ENCODE results near the gene CERS1.

Gene CERS1

DNA sequence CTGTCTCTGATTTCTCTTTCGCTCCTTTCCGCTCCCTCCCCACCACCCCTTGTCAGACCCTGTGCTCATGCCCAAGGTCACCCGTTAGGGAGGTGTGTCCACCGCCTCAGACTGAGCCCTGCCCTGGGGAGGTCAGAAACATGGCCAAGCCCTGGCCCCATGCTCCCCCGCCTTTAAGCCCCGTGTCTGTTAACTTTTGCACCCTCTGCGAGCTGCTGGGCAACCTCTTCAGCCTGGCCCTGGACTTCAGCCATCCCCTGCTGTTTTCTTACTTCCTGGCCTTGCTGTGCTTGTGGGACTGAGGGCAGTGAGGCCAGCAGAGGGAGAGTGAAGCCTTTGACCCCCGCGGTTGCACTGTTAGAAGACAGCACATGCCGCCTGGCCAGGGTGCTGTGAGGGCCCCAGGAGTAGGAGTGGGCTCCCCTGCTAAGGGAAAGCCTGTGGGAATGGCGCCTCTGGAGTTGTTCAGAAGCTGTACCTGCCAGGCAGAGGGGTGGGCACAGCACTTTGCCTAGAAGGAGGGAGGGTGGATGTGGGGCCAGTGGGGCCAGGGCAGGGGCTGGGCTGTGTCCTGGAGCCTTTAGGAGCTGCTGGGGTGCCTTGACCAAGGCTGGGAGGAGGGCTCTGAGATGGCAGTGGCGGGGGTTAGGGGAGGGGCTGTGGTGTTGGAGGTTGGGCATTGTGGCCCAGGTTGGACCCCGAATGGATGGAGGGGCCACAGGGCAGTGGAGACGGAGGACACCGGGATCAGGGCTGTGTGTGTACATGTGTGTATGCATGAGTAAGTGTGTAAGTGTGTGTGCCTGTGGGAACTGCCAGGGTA lies 56.3 kb downstream of the CERS1 start:
- no peak for DNase-seq (ENCODE audit: low read depth in 2 of 2)

DNA sequence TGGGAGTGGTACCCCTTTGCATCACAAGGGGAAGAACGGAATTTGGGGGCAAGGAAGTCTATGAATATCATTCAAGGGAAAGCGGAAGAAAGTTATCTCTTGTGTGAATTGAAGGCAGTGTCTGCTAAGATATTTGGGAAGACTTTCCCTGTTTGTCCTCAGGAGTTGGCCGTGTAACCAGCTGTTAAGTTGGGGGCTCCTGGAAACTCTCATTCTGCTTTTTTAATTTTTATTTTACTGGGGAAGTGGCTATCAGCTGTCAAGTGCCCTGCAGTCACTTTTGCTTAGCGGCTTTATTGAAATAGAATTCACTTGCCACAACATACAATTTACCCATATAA lies 61.3 kb downstream of the CERS1 start:
- no peak for DNase-seq (ENCODE audit: low read depth in 2 of 2)

DNA sequence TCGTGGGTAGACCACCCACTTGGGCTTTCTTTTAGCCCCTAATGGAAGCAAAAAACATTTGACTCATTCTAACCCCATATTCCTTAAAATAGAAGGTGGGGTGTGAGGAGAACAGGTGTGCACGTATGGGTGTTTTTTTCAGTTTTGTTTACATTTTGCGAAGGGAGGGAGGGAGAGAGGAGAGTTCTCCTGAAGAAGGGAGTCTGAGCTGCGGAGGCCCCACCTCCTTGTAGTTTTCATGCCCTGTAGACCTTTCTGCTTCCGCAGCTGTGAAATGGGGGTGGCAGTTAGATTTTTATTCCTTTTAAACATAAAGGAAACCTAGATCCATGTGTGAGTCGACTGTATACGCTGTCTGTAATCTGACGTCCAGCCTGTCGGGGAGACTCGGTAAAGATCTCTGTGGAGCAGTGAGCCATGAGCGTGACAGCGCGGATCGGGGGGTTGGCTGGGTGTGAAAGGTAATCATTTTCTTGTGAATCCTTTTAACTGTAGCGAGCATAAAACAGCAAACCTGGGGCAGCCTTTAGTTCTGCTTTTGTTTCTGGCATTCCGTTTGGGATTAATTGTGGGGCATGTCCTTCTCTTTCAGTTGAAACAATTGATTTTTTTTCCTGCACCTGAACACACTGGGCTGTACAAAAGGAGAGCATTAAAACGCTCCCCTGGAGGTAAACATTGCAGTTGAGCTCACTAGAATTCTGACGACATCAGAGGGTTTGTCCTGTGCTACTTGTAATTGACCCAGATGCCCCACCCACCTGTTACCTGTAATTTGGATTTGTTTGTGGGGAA lies 61.9 kb downstream of the CERS1 start:
- no peak for DNase-seq (ENCODE audit: low read depth in 2 of 2)

DNA sequence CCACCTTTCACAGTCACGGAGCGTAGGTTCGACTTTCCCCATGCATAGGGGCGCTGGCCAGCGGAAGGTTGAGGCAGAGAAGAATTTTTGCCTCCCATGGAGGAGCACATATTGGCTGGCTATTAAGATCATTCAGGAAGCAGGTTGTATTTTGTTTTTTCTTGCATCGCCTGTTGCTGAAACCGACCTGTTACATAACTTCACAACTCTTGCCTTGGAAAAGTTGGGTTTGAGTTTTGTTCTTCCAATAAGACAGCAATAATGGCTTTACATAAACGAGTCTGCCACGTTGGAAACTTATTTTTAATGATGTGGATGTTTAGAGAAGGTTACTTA lies 62.8 kb downstream of the CERS1 start:
- no peak for DNase-seq (ENCODE audit: low read depth in 2 of 2)

DNA sequence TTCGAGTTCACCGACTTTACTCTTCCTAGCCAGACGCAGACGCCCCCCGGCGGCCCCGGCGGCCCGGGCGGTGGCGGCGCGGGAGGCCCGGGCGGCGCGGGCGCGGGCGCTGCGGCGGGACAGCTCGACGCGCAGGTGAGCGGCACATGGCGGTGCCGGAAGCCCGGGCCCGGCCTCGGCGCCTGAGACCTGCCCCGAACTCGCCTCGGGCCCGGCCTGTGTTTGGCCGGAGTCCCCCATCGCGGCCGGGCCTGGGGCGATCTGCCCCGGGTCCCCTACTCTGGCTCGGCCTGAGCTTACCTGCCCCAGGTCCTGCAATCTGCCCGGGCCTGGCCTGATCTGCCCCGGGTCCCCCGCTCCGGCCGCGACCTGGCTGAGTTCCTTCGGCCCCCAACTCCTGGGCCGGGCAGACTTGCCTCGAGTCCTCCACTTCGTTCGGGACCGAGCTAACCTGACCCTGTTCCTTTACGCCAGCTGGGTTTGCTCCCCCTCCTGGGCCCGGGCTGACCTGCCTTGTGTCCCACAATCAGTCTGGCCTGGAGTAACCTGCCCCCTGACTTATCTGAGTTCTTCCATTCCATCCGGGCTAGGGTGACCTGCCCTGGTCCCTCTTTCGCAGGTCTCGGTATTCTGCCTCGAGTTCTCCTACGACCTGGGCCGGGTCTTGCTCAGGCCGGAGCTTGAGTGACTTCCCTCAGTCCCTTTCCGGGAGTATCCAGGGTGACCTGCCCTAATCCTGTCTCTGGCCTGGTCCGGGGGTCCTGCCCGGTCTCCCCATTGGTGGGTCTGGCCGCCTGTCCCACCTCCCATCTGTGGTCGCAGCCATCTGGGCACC lies 63.4 kb downstream of the CERS1 start:
- no peak for DNase-seq (ENCODE audit: low read depth in 2 of 2)

DNA sequence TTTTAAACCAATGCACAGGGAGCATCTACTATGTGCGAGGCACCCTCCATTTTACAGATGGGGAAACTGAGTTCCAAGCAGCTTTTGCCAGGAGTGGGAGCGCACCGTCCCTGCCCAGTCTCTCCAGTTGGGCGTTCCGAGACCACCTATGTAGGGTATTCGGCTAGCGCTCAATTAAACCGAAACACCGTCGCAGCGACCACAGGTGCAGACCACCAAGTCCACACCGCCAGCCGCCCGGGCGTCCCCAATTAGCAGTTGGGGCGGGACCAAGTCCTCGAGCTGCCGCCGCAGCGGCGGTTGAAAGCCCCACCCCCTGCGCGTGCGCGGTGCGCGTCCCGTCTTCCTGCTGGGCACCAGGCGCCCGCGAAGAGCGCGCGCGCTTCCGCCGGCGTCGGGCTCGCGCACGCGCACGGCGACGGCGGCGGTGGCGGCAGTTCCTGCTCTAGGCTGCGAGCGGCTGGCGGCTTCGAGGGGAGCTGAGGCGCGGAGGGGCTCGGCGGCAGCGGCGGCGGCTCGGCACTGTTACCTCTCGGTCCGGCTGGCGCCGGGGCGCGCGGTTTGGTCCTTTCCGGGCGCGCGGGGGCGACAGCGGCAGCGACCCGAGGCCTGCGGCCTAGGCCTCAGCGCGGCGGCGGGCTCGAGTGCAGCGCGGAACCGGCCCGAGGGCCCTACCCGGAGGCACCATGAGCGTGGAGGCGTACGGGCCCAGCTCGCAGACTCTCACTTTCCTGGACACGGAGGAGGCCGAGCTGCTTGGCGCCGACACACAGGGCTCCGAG lies 64.2 kb downstream of the CERS1 start, which contains the start of gene UPF1:
UPF1 (plus strand) TSS at position 436 of the 782 bp plus-strand sequence; CDS start at position 687, 251 bp downstream.
- peak; percentile 92 to 97 for DNase-seq (ENCODE audit: low read depth in 2 of 2)

DNA sequence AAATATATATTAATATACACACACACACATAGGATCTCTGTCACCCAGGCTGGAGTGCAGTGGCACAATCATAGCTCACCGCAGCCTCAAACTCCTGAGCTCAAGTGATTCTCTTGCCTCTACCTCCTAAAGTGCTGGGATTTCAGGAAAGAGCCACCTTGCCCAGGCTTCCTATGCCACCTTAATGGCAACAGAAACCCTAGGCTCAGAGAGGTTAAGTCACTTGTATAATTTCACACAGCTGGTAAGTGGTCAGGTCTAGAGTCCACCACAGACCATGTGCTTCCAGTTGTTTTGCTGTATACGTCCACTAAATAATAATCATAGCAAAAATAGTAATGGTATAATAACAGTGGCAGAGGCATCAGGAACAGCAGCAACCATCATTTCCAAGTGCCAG lies 65.5 kb downstream of the CERS1 start:
- no peak for DNase-seq (ENCODE audit: low read depth in 2 of 2)

DNA sequence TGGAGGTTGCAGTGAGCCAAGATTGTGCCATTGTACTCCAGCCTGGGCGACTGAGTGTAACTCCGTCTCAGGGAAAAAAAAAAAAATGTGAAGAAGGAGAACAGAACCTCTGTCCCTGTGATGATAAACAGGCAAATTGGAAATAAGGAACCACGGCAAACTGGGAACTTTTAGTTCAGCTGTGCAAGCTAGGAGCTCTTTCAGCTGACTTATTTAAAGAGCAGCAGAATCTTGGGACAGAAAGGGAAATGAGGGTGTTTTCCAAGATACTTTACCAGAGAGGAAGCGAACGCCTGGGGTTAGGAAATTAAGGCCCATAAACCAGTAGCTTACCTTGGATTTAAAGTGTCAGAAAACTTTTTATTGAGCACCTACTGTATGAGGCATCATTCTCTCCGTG lies 67.2 kb downstream of the CERS1 start:
- no peak for DNase-seq (ENCODE audit: low read depth in 2 of 2)
